Mesendoderm (in vitro differentiated cells): ENCODE measurements around the gene FTO.

Experiments
- DNase-seq: peaks from one replicate; pipeline ENCODE4 v3.0.0; 2013
- H2AK5ac ChIP-seq: 2 replicates; pipeline ENCODE4 v1.6.1; 2013; ENCODE audit warnings: low read length, inconsistent platforms
- H2BK120ac ChIP-seq: 2 replicates; pipeline ENCODE4 v1.6.1; 2013; ENCODE audit warnings: low read depth, mild to moderate bottlenecking, low read length, moderate library complexity, mixed read lengths
- H2BK15ac ChIP-seq: replicated peaks from 2 replicates; pipeline ENCODE4 v1.6.1; 2013; ENCODE audit warnings: low read depth, mild to moderate bottlenecking, moderate library complexity
- H2BK5ac ChIP-seq: 2 replicates; pipeline ENCODE4 v1.6.1; 2013; ENCODE audit warnings: low read length, inconsistent platforms
- H3K18ac ChIP-seq: 2 replicates; pipeline ENCODE4 v1.6.1; 2013; ENCODE audit warnings: mild to moderate bottlenecking, low read length, mixed read lengths
- H3K23ac ChIP-seq: one replicate; pipeline ENCODE4 v1.6.1; 2013; ENCODE audit warnings: low read length
- H3K27ac ChIP-seq: 2 replicates; pipeline ENCODE4 v1.5.1; 2013; ENCODE audit warnings: low read depth, mild to moderate bottlenecking, inconsistent platforms, low read length, moderate library complexity
- H3K27me3 ChIP-seq: 2 replicates; pipeline ENCODE4 v1.6.1; 2013; ENCODE audit warnings: low read length, control low read depth, mild to moderate bottlenecking, inconsistent platforms; ENCODE audit not compliant: insufficient read depth, poor library complexity
- H3K36me3 ChIP-seq: 2 replicates; pipeline ENCODE4 v1.6.1; 2013; ENCODE audit warnings: low read length, inconsistent platforms; ENCODE audit not compliant: control insufficient read depth, insufficient read depth
- H3K4ac ChIP-seq: one replicate; pipeline ENCODE4 v1.6.1; 2013; ENCODE audit warnings: low read depth, mild to moderate bottlenecking, low read length, moderate library complexity
- H3K4me1 ChIP-seq: 2 replicates; pipeline ENCODE4 v1.6.1; 2013; ENCODE audit warnings: low read depth, low read length, inconsistent platforms; ENCODE audit not compliant: control insufficient read depth
- H3K4me2 ChIP-seq: 2 replicates; pipeline ENCODE4 v1.6.1; 2013; ENCODE audit warnings: low read length
- H3K4me3 ChIP-seq: 2 replicates; pipeline ENCODE4 v1.5.1; 2013; ENCODE audit warnings: mild to moderate bottlenecking, low read length
- H3K56ac ChIP-seq: one replicate; pipeline ENCODE4 v1.6.1; 2013; ENCODE audit warnings: low read length
- H3K79me1 ChIP-seq: 2 replicates; pipeline ENCODE4 v1.6.1; 2013; ENCODE audit warnings: low read length, inconsistent platforms
- H3K79me2 ChIP-seq: 2 replicates; pipeline ENCODE4 v1.6.1; 2013; ENCODE audit warnings: mild to moderate bottlenecking, low read length; ENCODE audit not compliant: control insufficient read depth, insufficient read depth
- H3K9ac ChIP-seq: 2 replicates; pipeline ENCODE4 v1.6.1; 2013; ENCODE audit warnings: low read length, inconsistent platforms
- H4K5ac ChIP-seq: one replicate; pipeline ENCODE4 v1.6.1; 2013; ENCODE audit warnings: low read length
- H4K8ac ChIP-seq: one replicate; pipeline ENCODE4 v1.6.1; 2013; ENCODE audit warnings: low read depth, mild to moderate bottlenecking, control low read depth, low read length, moderate library complexity
- WGBS: extraction: QIAGEN DNeasy Blood & Tissue Kit; methylation state at CpG from one replicate; pipeline ENCODE4 v1.1.7; 2013; ENCODE audit warnings: low lambda C conversion rate, missing lambda C conversion rate; ENCODE audit not compliant: insufficient coverage; ENCODE audit errors: extremely low coverage; 5-methylcytosine and 5-hydroxymethylcytosine counted together

Gene FTO

DNA sequence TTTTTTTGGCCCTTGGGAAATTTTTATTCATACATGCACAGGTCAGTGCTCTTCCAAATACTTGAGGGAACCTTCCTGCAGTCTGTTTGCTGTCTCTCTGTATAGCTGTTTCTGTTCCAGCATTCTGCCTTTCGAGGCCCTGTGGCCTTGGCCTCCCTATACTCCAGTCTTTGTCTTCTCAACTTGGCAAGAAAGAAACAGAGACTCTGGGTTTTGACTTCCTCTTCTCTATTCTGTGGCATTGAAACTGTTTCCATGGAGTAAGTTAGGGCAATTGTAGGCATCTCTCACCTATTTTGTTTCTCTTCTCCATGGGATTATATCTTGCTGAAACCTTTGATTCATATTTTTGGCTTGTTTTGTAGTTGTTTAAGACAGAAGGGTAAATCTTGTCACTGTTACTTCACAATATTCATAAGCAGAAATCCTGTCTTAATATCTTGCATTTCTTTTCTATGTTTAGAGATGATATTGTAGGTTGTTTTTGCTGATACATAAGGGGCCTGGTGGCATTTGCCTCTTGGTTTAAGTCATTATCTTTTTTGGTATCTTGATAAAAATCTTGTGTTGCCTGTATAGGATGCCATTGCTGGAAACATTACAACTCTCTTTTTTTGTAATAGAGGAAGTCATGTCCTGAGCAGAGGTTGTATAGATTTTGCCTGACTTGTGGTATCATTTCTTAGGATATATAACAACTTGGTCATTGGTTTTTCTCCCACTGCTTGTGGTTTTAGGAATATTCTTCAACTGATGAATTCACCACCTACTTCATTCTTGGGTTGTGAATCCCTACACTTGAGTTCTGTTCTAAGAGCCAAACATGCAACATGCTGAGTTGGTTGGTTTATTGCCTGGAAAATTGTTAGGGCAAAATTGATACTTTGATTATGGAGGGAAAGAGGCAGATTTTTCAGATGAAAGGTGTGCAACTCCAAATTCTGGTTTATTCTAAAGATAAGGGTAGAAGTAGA, 168.6 kb downstream of the FTO start:
- Histone ChIP-seq H2BK15ac (no peak overlapping the region), H3K4ac (no peak overlapping the region), H3K56ac (no peak overlapping the region), H2BK120ac (no peak overlapping the region), H3K23ac (no peak overlapping the region), H3K4me1 (no peaks in the 10 kb centered on the region), H3K27ac (no peak overlapping the region), H3K4me3 (no peak overlapping the region), H3K18ac (no peak overlapping the region), H3K9ac (no peak overlapping the region), H2AK5ac (no peak overlapping the region), H3K27me3 (no peaks in the 10 kb centered on the region), H3K4me2 (no peak overlapping the region), H4K8ac (no peak overlapping the region), H4K5ac (no peak overlapping the region), H3K79me2 (no peaks in the 10 kb centered on the region), H3K36me3 (no peaks in the 10 kb centered on the region), H2BK5ac (no peak overlapping the region), H3K79me1 (no peaks in the 10 kb centered on the region)
- no peak for DNase-seq
- no CpG with 5 or more reads among the region's 1 CpG for whole genome bisulfite sequencing

DNA sequence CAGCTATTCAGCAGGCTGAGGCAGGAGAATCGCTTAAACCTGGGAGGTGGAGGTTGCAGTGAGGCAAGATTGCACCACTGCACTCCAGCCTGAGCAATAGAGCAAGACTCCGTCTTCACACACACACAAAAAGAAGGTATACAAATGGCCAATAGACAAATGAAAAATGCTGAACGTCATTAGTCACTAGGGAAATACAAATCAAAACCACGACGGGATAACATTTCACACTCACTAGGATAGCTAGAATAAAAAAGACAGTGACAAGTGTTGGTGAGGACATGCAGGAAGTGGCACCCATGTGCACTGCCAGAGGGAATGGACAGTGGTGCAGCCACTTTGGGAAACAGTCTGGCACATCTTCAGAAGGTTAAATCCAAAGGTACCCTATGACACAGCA, 172.9 kb downstream of the FTO start:
- Histone ChIP-seq H3K36me3 (no peaks in the 10 kb centered on the region), H3K4me3 (no peak overlapping the region), H2AK5ac (no peak overlapping the region), H3K4ac (no peak overlapping the region), H3K9ac (no peak overlapping the region), H3K56ac (no peak overlapping the region), H3K4me1 (no peaks in the 10 kb centered on the region), H3K23ac (no peak overlapping the region), H3K4me2 (no peak overlapping the region), H3K27ac (no peak overlapping the region), H3K79me1 (no peaks in the 10 kb centered on the region), H3K27me3 (no peaks in the 10 kb centered on the region), H2BK5ac (no peak overlapping the region), H3K18ac (no peak overlapping the region), H2BK120ac (no peak overlapping the region), H4K5ac (no peak overlapping the region), H2BK15ac (no peak overlapping the region), H4K8ac (no peak overlapping the region), H3K79me2 (no peaks in the 10 kb centered on the region)
- no CpG with 5 or more reads among the region's 5 CpGs for WGBS
- DNase-seq: no peak

DNA sequence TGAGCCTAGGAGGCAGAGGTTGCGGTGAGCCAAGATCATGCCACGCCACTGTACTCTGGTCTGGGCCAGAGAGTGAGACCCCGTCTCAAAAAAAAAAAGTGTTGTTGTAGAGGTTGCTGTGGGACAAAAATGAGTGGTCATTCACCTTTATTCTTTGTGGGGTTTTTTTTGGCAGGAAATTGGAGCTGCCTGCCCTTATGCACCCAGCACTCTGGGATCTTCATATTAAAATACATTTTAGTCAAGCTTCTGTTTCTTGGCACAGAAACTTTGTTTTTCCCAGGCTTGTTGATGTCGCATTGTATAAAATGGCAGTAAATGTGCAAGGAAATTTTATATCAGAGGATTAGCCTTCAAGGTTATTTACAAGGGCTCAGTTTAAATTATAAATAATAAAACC, 174.3 kb downstream of the FTO start:
- no peak overlapping the region for H3K18ac ChIP-seq
- no peak overlapping the region for H2BK15ac ChIP-seq
- H3K36me3 ChIP-seq: no peaks in the 10 kb centered on the region
- no peak overlapping the region for H4K5ac ChIP-seq
- H3K27ac ChIP-seq: no peak overlapping the region
- no peak overlapping the region for H3K4me2 ChIP-seq
- H2BK120ac ChIP-seq: no peak overlapping the region
- H2BK5ac ChIP-seq: no peak overlapping the region
- H3K27me3 ChIP-seq: no peaks in the 10 kb centered on the region
- no peaks in the 10 kb centered on the region for H3K79me2 ChIP-seq
- H3K4me1 ChIP-seq: no peaks in the 10 kb centered on the region
- no peak overlapping the region for H3K56ac ChIP-seq
- H2AK5ac ChIP-seq: no peak overlapping the region
- no peak for DNase-seq
- H3K79me1 ChIP-seq: no peaks in the 10 kb centered on the region
- no peak overlapping the region for H4K8ac ChIP-seq
- H3K4me3 ChIP-seq: no peak overlapping the region
- WGBS: no CpG with 5 or more reads among the region's 4 CpGs
- H3K23ac ChIP-seq: no peak overlapping the region
- no peak overlapping the region for H3K9ac ChIP-seq
- no peak overlapping the region for H3K4ac ChIP-seq

DNA sequence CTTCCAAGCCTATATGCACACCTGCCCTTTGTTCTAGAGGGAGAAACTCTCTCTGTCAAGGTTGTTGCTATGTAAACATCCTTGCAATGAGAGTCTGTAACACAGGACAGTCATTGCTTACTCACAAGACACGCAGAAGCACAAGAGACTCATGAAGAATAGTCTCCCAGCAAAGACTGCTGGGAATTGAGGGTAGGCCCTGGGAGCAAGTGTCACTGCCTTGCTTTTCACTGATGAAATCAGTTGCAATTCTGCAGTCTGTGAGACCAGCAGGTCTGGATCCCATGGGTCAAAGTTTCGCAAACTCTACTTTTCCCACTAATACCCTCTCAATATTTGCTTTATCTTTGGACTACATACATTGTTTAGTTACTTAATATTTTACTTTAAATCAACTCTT, 177.4 kb downstream of the FTO start:
- Histone ChIP-seq H3K79me2 (no peaks in the 10 kb centered on the region), H3K27ac (no peak overlapping the region), H3K9ac (no peak overlapping the region), H4K8ac (no peak overlapping the region), H3K36me3 (no peaks in the 10 kb centered on the region), H3K4me1 (no peaks in the 10 kb centered on the region), H2AK5ac (no peak overlapping the region), H3K4me2 (no peak overlapping the region), H3K23ac (no peak overlapping the region), H3K4me3 (no peak overlapping the region), H3K56ac (no peak overlapping the region), H3K27me3 (no peaks in the 10 kb centered on the region), H2BK120ac (no peak overlapping the region), H2BK15ac (no peak overlapping the region), H3K18ac (no peak overlapping the region), H3K79me1 (no peaks in the 10 kb centered on the region), H2BK5ac (no peak overlapping the region), H3K4ac (no peak overlapping the region), H4K5ac (no peak overlapping the region)
- peak; percentile 24 for DNase-seq
- WGBS: no CpG with 5 or more reads among the region's 2 CpGs

DNA sequence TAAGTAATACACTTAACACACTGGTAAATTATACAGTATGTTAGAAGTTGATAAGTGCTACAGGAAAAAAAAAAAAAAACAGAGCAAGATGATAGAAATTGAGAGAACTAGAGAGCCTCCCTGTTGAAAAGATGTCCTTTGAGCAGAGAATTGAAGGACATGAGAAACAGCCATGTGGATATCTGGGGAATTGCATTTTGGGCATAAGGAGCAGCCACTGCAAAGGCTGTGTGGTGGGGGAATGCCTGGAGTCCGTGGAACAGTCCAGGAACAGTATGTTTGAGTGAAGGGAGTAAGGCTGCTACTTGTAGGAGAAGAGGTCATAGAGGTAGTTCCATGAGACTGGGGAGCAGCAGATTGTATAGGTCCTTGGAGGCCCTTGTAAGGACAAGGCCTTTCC, 178.4 kb downstream of the FTO start:
- Histone ChIP-seq H3K79me1 (no peaks in the 10 kb centered on the region), H3K27ac (no peak overlapping the region)
- peak; percentile 29 for DNase-seq

More for the DNA sequence above, 178.4 kb downstream of the FTO start:
- Histone ChIP-seq H3K4me1 (no peaks in the 10 kb centered on the region), H4K8ac (no peak overlapping the region), H2AK5ac (no peak overlapping the region), H4K5ac (no peak overlapping the region), H3K4me2 (no peak overlapping the region), H2BK15ac (no peak overlapping the region), H3K4ac (no peak overlapping the region), H2BK120ac (no peak overlapping the region), H3K27me3 (no peaks in the 10 kb centered on the region), H3K23ac (no peak overlapping the region), H3K79me2 (no peaks in the 10 kb centered on the region), H3K56ac (no peak overlapping the region), H3K36me3 (no peaks in the 10 kb centered on the region), H3K4me3 (no peak overlapping the region), H3K18ac (no peak overlapping the region), H2BK5ac (no peak overlapping the region), H3K9ac (no peak overlapping the region)
- WGBS: no CpG with 5 or more reads among the region's 1 CpG
